Measurements from ENCODE around the gene MSH5. TPM values are rescaled to one million over a fixed set of nuclear protein-coding genes. Genes with fewer than 3 reads are reported as not detected.

The MSH5 gene
- total RNA-seq, 1 donor from 2014 or later = 45.0 TPM

- H3K27me3 Mint-ChIP-seq = no peaks in the 10 kb centered on the region
- TF ChIP-seq CTCF (IDR thresholded peaks at IDR 0.05; ENCODE audit: unreplicated experiment) = no peak
- peak; percentile 46 for DNase-seq (ENCODE audit: low spot score, unreplicated experiment)
- no peaks in the 10 kb centered on the region for H3K9me3 Mint-ChIP-seq (ENCODE audit: low read depth)
- peak within 1 kb of the TSS; percentile 38 for H3K4me3 Mint-ChIP-seq (ENCODE audit: low read depth)
- H3K27ac Mint-ChIP-seq = peak within 1 kb of the TSS; percentile 89
- peaks cover 12% of the 10 kb centered on the region for H3K4me1 Mint-ChIP-seq (ENCODE audit: low read depth)
- H3K36me3 Mint-ChIP-seq (ENCODE audit: insufficient read depth) = peaks cover 3% of the 10 kb centered on the region
Observed at GRCh38 chr6:31776989-31777666, 37.3 kb downstream of the MSH5 start, which contains the start of gene VWA7. Gene VWA7 (minus strand): TSS chr6:31777328. CDS start chr6:31776779, 549 bp downstream.

GRCh38 chr6:31777667-31778050 is 37.9 kb downstream of the MSH5 start:
- H3K36me3 Mint-ChIP-seq (ENCODE audit: insufficient read depth) = peaks cover 3% of the 10 kb centered on the region
- H3K27me3 Mint-ChIP-seq = no peaks in the 10 kb centered on the region
- no peak for DNase-seq (ENCODE audit: low spot score, unreplicated experiment)
- peaks cover 12% of the 10 kb centered on the region for H3K4me1 Mint-ChIP-seq (ENCODE audit: low read depth)
- no peaks in the 10 kb centered on the region for H3K9me3 Mint-ChIP-seq (ENCODE audit: low read depth)
- no peak overlapping the region for H3K4me3 Mint-ChIP-seq (ENCODE audit: low read depth)
- H3K27ac Mint-ChIP-seq = peak overlapping the region; percentile 89
- no peak for TF ChIP-seq CTCF (IDR thresholded peaks at IDR 0.05; ENCODE audit: unreplicated experiment)

- Mint-ChIP-seq H3K27ac (no peak overlapping the region), H3K27me3 (no peaks in the 10 kb centered on the region), H3K4me1 (ENCODE audit: low read depth) (peaks cover 12% of the 10 kb centered on the region), H3K9me3 (ENCODE audit: low read depth) (no peaks in the 10 kb centered on the region), H3K4me3 (ENCODE audit: low read depth) (no peak overlapping the region), H3K36me3 (ENCODE audit: insufficient read depth) (peaks cover 5% of the 10 kb centered on the region)
- no peak for DNase-seq (ENCODE audit: low spot score, unreplicated experiment)
- no peak for TF ChIP-seq CTCF (IDR thresholded peaks at IDR 0.05; ENCODE audit: unreplicated experiment)
Observed at GRCh38 chr6:31778193-31778592, 38.4 kb downstream of the MSH5 start.

- no peak overlapping the region for H3K27ac Mint-ChIP-seq
- no peaks in the 10 kb centered on the region for H3K9me3 Mint-ChIP-seq (ENCODE audit: low read depth)
- TF ChIP-seq CTCF (IDR thresholded peaks at IDR 0.05; ENCODE audit: unreplicated experiment) = no peak
- no peaks in the 10 kb centered on the region for H3K27me3 Mint-ChIP-seq
- H3K4me3 Mint-ChIP-seq (ENCODE audit: low read depth) = no peak overlapping the region
- no peak for DNase-seq (ENCODE audit: low spot score, unreplicated experiment)
- H3K4me1 Mint-ChIP-seq (ENCODE audit: low read depth) = peaks cover 12% of the 10 kb centered on the region
- H3K36me3 Mint-ChIP-seq (ENCODE audit: insufficient read depth) = peaks cover 6% of the 10 kb centered on the region
Observed at GRCh38 chr6:31778999-31779885, 39.4 kb downstream of the MSH5 start.

GRCh38 chr6:31779908-31780307 is 40.1 kb downstream of the MSH5 start:
- no peak for TF ChIP-seq CTCF (IDR thresholded peaks at IDR 0.05; ENCODE audit: unreplicated experiment)
- Mint-ChIP-seq H3K27me3 (no peaks in the 10 kb centered on the region), H3K4me3 (ENCODE audit: low read depth) (no peak overlapping the region), H3K27ac (no peak overlapping the region), H3K4me1 (ENCODE audit: low read depth) (peaks cover 12% of the 10 kb centered on the region), H3K36me3 (ENCODE audit: insufficient read depth) (peaks cover 12% of the 10 kb centered on the region), H3K9me3 (ENCODE audit: low read depth) (no peaks in the 10 kb centered on the region)
- no peak for DNase-seq (ENCODE audit: low spot score, unreplicated experiment)

All from progenitor cell of endocrine pancreas (in vitro differentiated cells).